OCI-LY1 (cell line): ENCODE measurements around the gene BRICD5.

ENCODE experiments used
- H2AFZ ChIP-seq: fragments of 200-600 bp; sonication (generic), shearing (Covaris generic); 2 replicates; pipeline ENCODE4 v1.6.0; 2014; ENCODE audit warnings: antibody characterized with exemption, mild to moderate bottlenecking, low read length
- H3F3A ChIP-seq: fragments of 200-600 bp; sonication (generic), shearing (Covaris generic); 2 replicates; pipeline ENCODE4 v1.6.0; 2014; ENCODE audit warnings: mild to moderate bottlenecking, antibody characterized with exemption, low read length, moderate library complexity; ENCODE audit not compliant: insufficient read depth
- H3K27ac ChIP-seq: fragments of 200-600 bp; sonication (generic); 2 replicates; pipeline ENCODE4 v1.5.1; 2014; ENCODE audit warnings: low read length, mixed run types, mild to moderate bottlenecking, low read depth; ENCODE audit not compliant: poor library complexity, severe bottlenecking
- H3K27me3 ChIP-seq: fragments of 200-600 bp; sonication (generic); 2 replicates; pipeline ENCODE4 v1.6.0; 2014; ENCODE audit warnings: antibody characterized with exemption, mild to moderate bottlenecking, low read length, moderate library complexity; ENCODE audit not compliant: insufficient read depth
- H3K36me3 ChIP-seq: fragments of 200-600 bp; sonication (generic); 2 replicates; pipeline ENCODE4 v1.6.1; 2014; ENCODE audit warnings: mild to moderate bottlenecking, antibody characterized with exemption, low read length, moderate library complexity, mixed read lengths; ENCODE audit not compliant: insufficient read depth
- H3K4me1 ChIP-seq: fragments of 200-600 bp; sonication (generic); 2 replicates; pipeline ENCODE4 v1.5.1; 2014; ENCODE audit warnings: mild to moderate bottlenecking, low read length, moderate library complexity; ENCODE audit not compliant: insufficient read depth, severe bottlenecking
- H3K4me2 ChIP-seq: fragments of 200-600 bp; sonication (generic), shearing (Covaris generic); 2 replicates; pipeline ENCODE4 v1.6.1; 2014; ENCODE audit warnings: low read length
- H3K4me3 ChIP-seq: fragments of 200-600 bp; sonication (generic); 2 replicates; pipeline ENCODE4 v1.5.1; 2014; ENCODE audit warnings: low read length, low read depth, mild to moderate bottlenecking, mixed read lengths; ENCODE audit not compliant: poor library complexity, severe bottlenecking
- H3K79me2 ChIP-seq: fragments of 200-600 bp; shearing (Covaris generic); 2 replicates; pipeline ENCODE4 v1.6.1; 2016; ENCODE audit warnings: mixed run types, low read length, mixed read lengths; ENCODE audit not compliant: insufficient read depth
- H3K9ac ChIP-seq: fragments of 200-600 bp; sonication (generic), shearing (Covaris generic); 2 replicates; pipeline ENCODE4 v1.6.1; 2014; ENCODE audit warnings: mild to moderate bottlenecking, low read length, mixed read lengths
- H3K9me2 ChIP-seq: fragments of 200-600 bp; sonication (generic), shearing (Covaris generic); 2 replicates; pipeline ENCODE4 v1.6.1; 2014; ENCODE audit warnings: low read depth, mild to moderate bottlenecking, low read length, mixed read lengths
- H3K9me3 ChIP-seq: fragments of 200-600 bp; shearing (Covaris generic); 2 replicates; pipeline ENCODE4 v1.6.1; 2014; ENCODE audit warnings: low read length, mixed read lengths
- H4K20me1 ChIP-seq: fragments of 200-600 bp; sonication (generic), shearing (Covaris generic); 2 replicates; pipeline ENCODE4 v1.6.0; 2016; ENCODE audit warnings: mild to moderate bottlenecking, low read length; ENCODE audit not compliant: insufficient read depth
- EZH2 ChIP-seq: fragments of 200-600 bp; sonication (generic), shearing (Covaris generic); IDR thresholded peaks from 2 replicates; pipeline ENCODE4 v1.8.0; 2017; ENCODE audit warnings: borderline replicate concordance, mixed run types, mild to moderate bottlenecking, antibody characterized with exemption, low read length, moderate library complexity, mixed read lengths
- TF ChIP-seq, protein P1 (sequence below): fragments of 200-600 bp; sonication (generic), shearing (Covaris generic); IDR thresholded peaks from 2 replicates; pipeline ENCODE4 v1.5.1; 2017; ENCODE audit warnings: mild to moderate bottlenecking, antibody characterized with exemption, low read length, moderate library complexity, mixed read lengths

Gene BRICD5

GRCh38 chr16:2237102-2237482 lies 26.4 kb upstream of the BRICD5 start:
- TF ChIP-seq, protein P1, sequence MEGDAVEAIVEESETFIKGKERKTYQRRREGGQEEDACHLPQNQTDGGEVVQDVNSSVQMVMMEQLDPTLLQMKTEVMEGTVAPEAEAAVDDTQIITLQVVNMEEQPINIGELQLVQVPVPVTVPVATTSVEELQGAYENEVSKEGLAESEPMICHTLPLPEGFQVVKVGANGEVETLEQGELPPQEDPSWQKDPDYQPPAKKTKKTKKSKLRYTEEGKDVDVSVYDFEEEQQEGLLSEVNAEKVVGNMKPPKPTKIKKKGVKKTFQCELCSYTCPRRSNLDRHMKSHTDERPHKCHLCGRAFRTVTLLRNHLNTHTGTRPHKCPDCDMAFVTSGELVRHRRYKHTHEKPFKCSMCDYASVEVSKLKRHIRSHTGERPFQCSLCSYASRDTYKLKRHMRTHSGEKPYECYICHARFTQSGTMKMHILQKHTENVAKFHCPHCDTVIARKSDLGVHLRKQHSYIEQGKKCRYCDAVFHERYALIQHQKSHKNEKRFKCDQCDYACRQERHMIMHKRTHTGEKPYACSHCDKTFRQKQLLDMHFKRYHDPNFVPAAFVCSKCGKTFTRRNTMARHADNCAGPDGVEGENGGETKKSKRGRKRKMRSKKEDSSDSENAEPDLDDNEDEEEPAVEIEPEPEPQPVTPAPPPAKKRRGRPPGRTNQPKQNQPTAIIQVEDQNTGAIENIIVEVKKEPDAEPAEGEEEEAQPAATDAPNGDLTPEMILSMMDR: no peak
- no peak for TF ChIP-seq EZH2
- H3K9ac ChIP-seq: no peak overlapping the region

GRCh38 chr16:2236337-2237101 lies 25.9 kb upstream of the BRICD5 start, which contains the start of gene DNASE1L2:
Gene DNASE1L2 (plus strand): TSS chr16:2236444. CDS start chr16:2236817, 373 bp downstream.
- H3K4me1 ChIP-seq: no peaks in the 10 kb centered on the region
- no peak within 1 kb of the TSS for H3K9ac ChIP-seq
- 0 out of 2 replicates have a peak, but pooled peaks cover 3% of the 10 kb centered on the region for H3F3A ChIP-seq
- no peaks in the 10 kb centered on the region for H4K20me1 ChIP-seq
- no peak within 1 kb of the TSS for H2AFZ ChIP-seq
- no peaks in the 10 kb centered on the region for H3K9me2 ChIP-seq
- TF ChIP-seq EZH2: no peak
- TF ChIP-seq, protein P1: no peak
- H3K27me3 ChIP-seq: no peaks in the 10 kb centered on the region
- H3K4me3 ChIP-seq: no peak within 1 kb of the TSS
- no peaks in the 10 kb centered on the region for H3K79me2 ChIP-seq
- no peak within 1 kb of the TSS for H3K27ac ChIP-seq
- H3K9me3 ChIP-seq: no peaks in the 10 kb centered on the region
- no peak within 1 kb of the TSS for H3K4me2 ChIP-seq
- H3K36me3 ChIP-seq: peaks cover 76% of the 10 kb centered on the region

More at GRCh38 chr16:2237102-2237482, 26.4 kb upstream of the BRICD5 start:
- no peaks in the 10 kb centered on the region for H3K27me3 ChIP-seq
- H4K20me1 ChIP-seq: no peaks in the 10 kb centered on the region
- H3K36me3 ChIP-seq: peaks cover 71% of the 10 kb centered on the region
- no peak overlapping the region for H3K4me3 ChIP-seq
- no peak overlapping the region for H2AFZ ChIP-seq
- H3K79me2 ChIP-seq: no peaks in the 10 kb centered on the region
- H3K9me2 ChIP-seq: no peaks in the 10 kb centered on the region
- H3K9me3 ChIP-seq: no peaks in the 10 kb centered on the region
- H3F3A ChIP-seq: 0 out of 2 replicates have a peak, but pooled peaks cover 3% of the 10 kb centered on the region
- H3K4me1 ChIP-seq: no peaks in the 10 kb centered on the region
- no peak overlapping the region for H3K4me2 ChIP-seq
- no peak overlapping the region for H3K27ac ChIP-seq

GRCh38 chr16:2235695-2236336 lies 25.2 kb upstream of the BRICD5 start:
- Histone ChIP-seq H3K27ac (no peak overlapping the region), H3K9me2 (no peaks in the 10 kb centered on the region), H3K9ac (no peak overlapping the region), H3K79me2 (no peaks in the 10 kb centered on the region), H4K20me1 (no peaks in the 10 kb centered on the region), H3K36me3 (peaks cover 83% of the 10 kb centered on the region), H3K9me3 (no peaks in the 10 kb centered on the region), H3K27me3 (no peaks in the 10 kb centered on the region), H3K4me1 (no peaks in the 10 kb centered on the region), H3K4me2 (no peak overlapping the region), H2AFZ (no peak overlapping the region), H3F3A (0 out of 2 replicates have a peak, but pooled peaks cover 3% of the 10 kb centered on the region), H3K4me3 (no peak overlapping the region)
- TF ChIP-seq EZH2: no peak
- TF ChIP-seq, protein P1: no peak
